Progenitor cell of endocrine pancreas (in vitro differentiated cells): ENCODE data around the gene ZMYND19. TPM values are rescaled to one million over a fixed set of nuclear protein-coding genes. Genes with fewer than 3 reads are reported as not detected.
A peak's percentile ranks its signal among the peaks of the same experiment; 100 is the strongest.
"Not testable (repeated sequence)": the region's sequence is repeated elsewhere in the genome, so short reads cannot be mapped to it uniquely, and the experiment has no call there.

ENCODE experiments used
- DNase-seq: peaks from one replicate; pipeline ENCODE4 v3.0.0; 2021; ENCODE audit warnings: low spot score; ENCODE audit not compliant: unreplicated experiment
- H3K27ac Mint-ChIP-seq: 2 replicates; pipeline ENCODE4 v1.8.0; 2021; ENCODE audit warnings: mild to moderate bottlenecking, moderate library complexity, mixed read lengths
- H3K27me3 Mint-ChIP-seq: 2 replicates; pipeline ENCODE4 v1.8.0; 2021; ENCODE audit warnings: mixed read lengths
- H3K36me3 Mint-ChIP-seq: 2 replicates; pipeline ENCODE4 v1.8.0; 2022; ENCODE audit warnings: mixed read lengths; ENCODE audit not compliant: insufficient read depth
- H3K4me1 Mint-ChIP-seq: 2 replicates; pipeline ENCODE4 v1.8.0; 2021; ENCODE audit warnings: low read depth, mixed read lengths
- H3K4me3 Mint-ChIP-seq: 2 replicates; pipeline ENCODE4 v1.8.0; 2021; ENCODE audit warnings: low read depth, mild to moderate bottlenecking, moderate library complexity, mixed read lengths
- H3K9me3 Mint-ChIP-seq: 2 replicates; pipeline ENCODE4 v1.8.0; 2021; ENCODE audit warnings: low read depth, mixed read lengths
- total RNA-seq: library from RNA; stranded (reverse); gene quantifications from 2 replicates; pipeline ENCODE4 v1.2.1, GENCODE V29; 2021
- TF ChIP-seq, protein P1 (sequence below): fragments of 200-600 bp; sonication (generic); IDR thresholded peaks from one replicate; pipeline ENCODE4 v1.5.0; 2021; ENCODE audit warnings: antibody characterized with exemption, mild to moderate bottlenecking; ENCODE audit not compliant: unreplicated experiment

Gene ZMYND19
- total RNA-seq, 1 donor from 2014 or later, result 38.8 TPM

DNA sequence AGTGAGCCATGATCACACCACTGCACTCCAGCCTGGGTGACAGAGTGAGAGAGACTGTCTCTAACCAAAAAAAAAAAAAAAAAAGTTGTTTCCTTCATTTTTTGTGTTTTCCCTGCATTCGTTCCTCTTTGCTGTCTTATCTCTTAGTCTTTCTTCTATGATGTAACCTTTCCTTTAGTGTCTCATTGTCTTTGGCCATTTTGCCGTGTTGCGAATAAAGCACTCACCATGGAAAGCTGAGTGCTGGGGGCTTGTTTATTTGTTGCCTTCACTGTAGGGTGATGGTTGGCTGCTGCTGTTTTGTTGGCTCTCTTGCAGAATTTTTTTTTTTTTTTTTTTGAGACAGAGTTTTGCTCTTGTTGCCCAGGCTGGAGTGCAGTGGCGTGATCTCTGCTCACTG, 36.2 kb upstream of the ZMYND19 start:
- H3K4me3 Mint-ChIP-seq, result no peak overlapping the region
- peaks cover 7% of the 10 kb centered on the region for H3K36me3 Mint-ChIP-seq
- peaks cover 11% of the 10 kb centered on the region for H3K4me1 Mint-ChIP-seq
- H3K27ac Mint-ChIP-seq, result no peak overlapping the region
- no peaks in the 10 kb centered on the region for H3K27me3 Mint-ChIP-seq
- DNase-seq, result no peak
- TF ChIP-seq, protein P1, sequence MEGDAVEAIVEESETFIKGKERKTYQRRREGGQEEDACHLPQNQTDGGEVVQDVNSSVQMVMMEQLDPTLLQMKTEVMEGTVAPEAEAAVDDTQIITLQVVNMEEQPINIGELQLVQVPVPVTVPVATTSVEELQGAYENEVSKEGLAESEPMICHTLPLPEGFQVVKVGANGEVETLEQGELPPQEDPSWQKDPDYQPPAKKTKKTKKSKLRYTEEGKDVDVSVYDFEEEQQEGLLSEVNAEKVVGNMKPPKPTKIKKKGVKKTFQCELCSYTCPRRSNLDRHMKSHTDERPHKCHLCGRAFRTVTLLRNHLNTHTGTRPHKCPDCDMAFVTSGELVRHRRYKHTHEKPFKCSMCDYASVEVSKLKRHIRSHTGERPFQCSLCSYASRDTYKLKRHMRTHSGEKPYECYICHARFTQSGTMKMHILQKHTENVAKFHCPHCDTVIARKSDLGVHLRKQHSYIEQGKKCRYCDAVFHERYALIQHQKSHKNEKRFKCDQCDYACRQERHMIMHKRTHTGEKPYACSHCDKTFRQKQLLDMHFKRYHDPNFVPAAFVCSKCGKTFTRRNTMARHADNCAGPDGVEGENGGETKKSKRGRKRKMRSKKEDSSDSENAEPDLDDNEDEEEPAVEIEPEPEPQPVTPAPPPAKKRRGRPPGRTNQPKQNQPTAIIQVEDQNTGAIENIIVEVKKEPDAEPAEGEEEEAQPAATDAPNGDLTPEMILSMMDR, result no peak
- H3K9me3 Mint-ChIP-seq, result no peaks in the 10 kb centered on the region

- peak overlapping the region; percentile 52 for H3K27ac Mint-ChIP-seq
- DNase-seq, H3K27me3 Mint-ChIP-seq, H3K36me3 Mint-ChIP-seq, H3K4me3 Mint-ChIP-seq, H3K9me3 Mint-ChIP-seq: not testable (repeated sequence)
- H3K4me1 Mint-ChIP-seq, result peaks cover 25% of the 10 kb centered on the region
These were observed 31.9 kb upstream of the ZMYND19 start for GRCh38 chr9:137622211-137622610.

DNA sequence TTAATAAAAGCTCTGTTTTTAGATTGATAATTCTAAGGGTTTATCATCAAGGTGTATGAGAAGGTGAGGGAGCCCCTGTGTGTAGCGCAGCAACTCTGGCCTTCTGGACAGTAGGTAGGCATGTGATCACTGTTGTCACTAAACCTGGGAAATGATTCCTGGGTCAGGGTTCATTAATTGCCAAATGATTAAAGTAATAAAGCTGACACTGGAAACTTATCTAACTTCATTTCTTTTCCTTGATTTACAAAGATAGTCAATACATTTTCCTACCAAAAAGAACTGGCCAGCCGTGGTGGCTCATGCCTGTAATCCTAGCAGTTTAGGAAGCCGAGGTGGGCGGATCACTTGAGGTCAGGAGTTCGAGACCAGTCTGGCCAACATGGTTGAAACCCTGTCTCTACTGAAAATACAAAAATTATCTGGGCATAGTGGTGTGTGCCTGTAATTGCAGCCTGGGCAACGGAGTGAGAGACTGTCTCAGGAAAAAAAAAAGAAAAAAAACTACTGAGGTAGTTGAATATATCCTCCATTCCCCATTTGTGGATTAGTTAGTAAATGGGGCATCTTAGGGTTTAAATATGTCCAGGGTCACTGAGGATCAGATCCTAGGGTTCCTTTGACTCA, 30.9 kb upstream of the ZMYND19 start:
- peaks cover 7% of the 10 kb centered on the region for H3K36me3 Mint-ChIP-seq
- H3K4me1 Mint-ChIP-seq, result peaks cover 25% of the 10 kb centered on the region
- no peaks in the 10 kb centered on the region for H3K27me3 Mint-ChIP-seq
- TF ChIP-seq, protein P1, result peak; percentile 51
- H3K9me3 Mint-ChIP-seq, result no peaks in the 10 kb centered on the region
- peak overlapping the region; percentile 57 for H3K4me3 Mint-ChIP-seq
- H3K27ac Mint-ChIP-seq, result peak overlapping the region; percentile 16
- DNase-seq, result no peak

- Mint-ChIP-seq H3K9me3 (no peaks in the 10 kb centered on the region), H3K36me3 (peaks cover 7% of the 10 kb centered on the region), H3K4me3 (peak overlapping the region; percentile 33), H3K4me1 (peaks cover 25% of the 10 kb centered on the region), H3K27ac (no peak overlapping the region), H3K27me3 (no peaks in the 10 kb centered on the region)
- DNase-seq, result no peak
- TF ChIP-seq, protein P1, result no peak
These were observed 30.3 kb upstream of the ZMYND19 start for GRCh38 chr9:137620581-137620980.

GRCh38 chr9:137620048-137620405, 29.7 kb upstream of the ZMYND19 start:
- no peak for DNase-seq
- H3K4me1 Mint-ChIP-seq, result peaks cover 25% of the 10 kb centered on the region
- TF ChIP-seq, protein P1, result no peak
- H3K27me3 Mint-ChIP-seq, result no peaks in the 10 kb centered on the region
- no peaks in the 10 kb centered on the region for H3K9me3 Mint-ChIP-seq
- H3K36me3 Mint-ChIP-seq, result peaks cover 4% of the 10 kb centered on the region
- peak overlapping the region; percentile 87 for H3K4me3 Mint-ChIP-seq
- H3K27ac Mint-ChIP-seq, result peak overlapping the region; percentile 94
